Endothelial cell of umbilical vein (primary cell): ENCODE data around the gene PRKAG1. TPM values are rescaled to one million over a fixed set of nuclear protein-coding genes. Genes with fewer than 3 reads are reported as not detected.

Experiments
- BruUV-seq: library from RNA; stranded (reverse); fragments of 400-500 nt; replicated peaks from 2 replicates; lab custom pipeline; 2021; lab: Mats Ljungman, UMichigan
- CTCF ChIA-PET: fragments of 300-600, 350-600 bp; sonication (Branson Sonifier 250); formaldehyde crosslinking; loops from one replicate; lab custom pipeline; 2021; ENCODE audit warnings: antibody characterized with exemption, inconsistent platforms; lab: Charles Lee
- POLR2A ChIA-PET: fragments of 300-600, 350-600 bp; sonication (Branson Sonifier 250); formaldehyde crosslinking; loops from one replicate; lab custom pipeline; 2021; ENCODE audit warnings: antibody characterized with exemption, inconsistent platforms; lab: Charles Lee
- DNase-seq: peaks from one replicate; pipeline ENCODE4 v3.0.0-alpha.2; 2011; ENCODE audit warnings: low read depth, low spot score
- FAIRE-seq: peaks from 2 replicates; lab custom pipeline; 2011; peaks lifted over from hg19 to GRCh38; lab: Jason Lieb, UNC
- H2AFZ ChIP-seq: 2 replicates; pipeline ENCODE4 v1.6.0; 2012; ENCODE audit warnings: low read depth, low read length, control low read depth, inconsistent platforms
- H3K27ac ChIP-seq: 2 replicates; pipeline ENCODE4 v1.5.1; 2011; ENCODE audit warnings: low read depth, mild to moderate bottlenecking, control low read depth, low read length, moderate library complexity; ENCODE audit not compliant: insufficient read depth
- H3K27me3 ChIP-seq, 2 experiments: 2 replicates each; pipeline versions ENCODE4 v1.6.0 to v1.6.1; 2011; ENCODE audit warnings: low read length in 2 of 2, mixed read lengths in 1 of 2; ENCODE audit not compliant: control insufficient read depth in 2 of 2, insufficient read depth in 2 of 2
- H3K36me3 ChIP-seq, 2 experiments: 2 replicates in 1 of 2; 3 replicates in 1 of 2; pipeline ENCODE4 v1.5.1; 2011; ENCODE audit warnings: low read length in 2 of 2, mild to moderate bottlenecking in 1 of 2, moderate library complexity in 1 of 2; ENCODE audit not compliant: control insufficient read depth in 2 of 2, insufficient read depth in 2 of 2; ENCODE audit errors: extremely low read depth in 1 of 2
- H3K4me1 ChIP-seq: 3 replicates; pipeline ENCODE4 v1.5.1; 2011; ENCODE audit warnings: mild to moderate bottlenecking, low read length; ENCODE audit not compliant: control insufficient read depth, insufficient read depth; ENCODE audit errors: extremely low read depth
- H3K4me2 ChIP-seq: 2 replicates; pipeline ENCODE4 v1.6.1; 2011; ENCODE audit warnings: low read length, control low read depth, mixed read lengths; ENCODE audit not compliant: insufficient read depth
- H3K4me3 ChIP-seq, 3 experiments: fragments of 200-600 bp in 1 of 3; sonication (generic), shearing (Covaris generic) in 1 of 3; replicated peaks in 1 of 3; 2 replicates each; pipeline ENCODE4 v1.5.1; 2011 to 2016; ENCODE audit warnings: control low read depth in 3 of 3, low read length in 3 of 3, mild to moderate bottlenecking in 2 of 3, inconsistent platforms in 1 of 3, low read depth in 1 of 3, moderate library complexity in 1 of 3; ENCODE audit not compliant: insufficient read depth in 1 of 3
- H3K79me2 ChIP-seq: 2 replicates; pipeline ENCODE4 v1.6.0; 2012; ENCODE audit warnings: low read length, inconsistent platforms; ENCODE audit not compliant: control insufficient read depth, insufficient read depth
- H3K9ac ChIP-seq: replicated peaks from 2 replicates; pipeline ENCODE3; 2011; ENCODE audit warnings: low read length, control low read depth; ENCODE audit not compliant: insufficient read depth; ENCODE audit errors: extremely low read depth
- H3K9me1 ChIP-seq: replicated peaks from 3 replicates; pipeline ENCODE4 v1.6.0; 2011; ENCODE audit warnings: mild to moderate bottlenecking, low read length; ENCODE audit not compliant: control insufficient read depth, insufficient read depth; ENCODE audit errors: extremely low read depth
- H3K9me3 ChIP-seq: replicated peaks from 2 replicates; pipeline ENCODE4 v1.5.1; 2012; ENCODE audit warnings: low read length, inconsistent platforms; ENCODE audit not compliant: control insufficient read depth, insufficient read depth
- H4K20me1 ChIP-seq: replicated peaks from 2 replicates; pipeline ENCODE3; 2011; ENCODE audit warnings: mild to moderate bottlenecking, low read length; ENCODE audit not compliant: control insufficient read depth, insufficient read depth; ENCODE audit errors: extremely low read depth
- EZH2 ChIP-seq: IDR thresholded peaks from 2 replicates; pipeline ENCODE4 v1.6.1; 2012; ENCODE audit warnings: borderline replicate concordance, low read depth, mild to moderate bottlenecking, moderate library complexity, low read length, inconsistent platforms; ENCODE audit not compliant: severe bottlenecking
- GATA2 ChIP-seq: IDR thresholded peaks from 2 replicates; pipeline ENCODE4 v1.7.0; 2011; ENCODE audit warnings: low read depth, mild to moderate bottlenecking, moderate library complexity, mixed read lengths, low read length; ENCODE audit not compliant: insufficient read length, insufficient read depth
- MYC ChIP-seq: IDR thresholded peaks from one replicate; pipeline ENCODE4 v1.6.1; 2011; ENCODE audit warnings: mild to moderate bottlenecking, low read depth, low read length
- dilution Hi-C: fragments of 300-500 bp; cut with MboI; formaldehyde crosslinking; loops from one replicate; pipeline ENCODE4 v1.15.0; 2019; ENCODE audit warnings: low sequenced_read_pairs; ENCODE audit not compliant: extremely low pct_ligation_motif_present
- intact Hi-C: fragments of 100-400 bp; cut with micrococcal nuclease; formaldehyde crosslinking; loops from one replicate; pipeline ENCODE4 v1.10.0; 2022
- polyA plus RNA-seq, 4 experiments: library from polyadenylated mRNA; depleted of rRNA in 3 of 4; stranded (reverse) in 3 of 4; unstranded in 1 of 4; fragments of >200 nt; gene quantifications; 2 replicates each; pipeline versions ENCODE4 v1.2.1 to v1.2.3, GENCODE V29; 2011 to 2012; ENCODE audit warnings: missing spikeins in 1 of 4
- total RNA-seq: library from RNA; stranded (reverse); gene quantifications from 2 replicates; pipeline ENCODE4 v1.2.3, GENCODE V29; 2021
- TF ChIP-seq, protein P1 (sequence below): IDR thresholded peaks from 2 replicates; pipeline ENCODE4 v1.6.1; 2011; ENCODE audit not compliant: insufficient read depth, insufficient read length

The PRKAG1 gene
- total and polyA plus RNA-seq, 2 donors (not counting 3 experiments of a cell fraction or from before 2014, with no cell fraction given): 52.1 to 54.9 TPM

DNA sequence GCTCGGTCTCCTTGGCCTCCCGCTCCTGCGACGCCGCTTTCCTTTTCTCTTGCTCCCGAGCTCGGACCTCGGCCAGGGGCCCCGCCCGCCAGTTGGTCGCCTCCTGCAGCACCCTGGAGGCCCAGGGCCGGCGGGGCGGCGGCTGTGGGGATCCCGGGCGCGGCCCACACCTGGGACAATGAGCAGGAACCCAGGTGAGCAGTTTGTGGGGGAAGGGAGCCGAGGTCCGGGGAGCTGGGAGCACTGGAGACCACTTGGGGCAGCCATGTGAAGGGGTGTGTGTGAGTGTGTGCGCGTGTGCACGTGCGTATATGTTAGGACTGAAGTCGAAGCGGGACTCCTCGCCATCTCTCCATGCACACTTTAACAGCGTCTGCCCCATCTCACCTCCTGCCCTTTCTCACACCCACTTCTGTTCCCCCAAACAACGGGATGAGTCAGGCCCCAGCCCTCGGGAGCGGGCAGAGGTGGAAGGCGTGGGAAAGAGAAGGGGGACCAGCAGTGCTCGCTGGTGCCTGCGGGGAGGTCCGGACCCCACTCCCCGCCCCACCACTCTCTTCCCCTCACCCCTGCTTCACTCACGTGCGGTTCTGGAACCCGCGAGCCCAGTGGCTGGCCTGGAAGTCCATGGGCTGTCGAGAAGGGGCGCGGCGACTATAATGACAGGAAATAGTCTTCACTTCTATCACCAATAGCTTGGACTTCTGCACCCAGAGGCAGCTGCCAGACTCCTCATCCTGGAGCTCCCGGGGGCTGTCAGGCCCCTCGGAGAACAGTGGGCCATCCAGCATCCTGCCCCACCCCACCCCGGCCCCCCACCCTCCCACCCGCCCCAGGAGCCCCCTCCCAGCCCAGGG, 19.9 kb downstream of the PRKAG1 start:
- Histone ChIP-seq H3K27ac (no peak overlapping the region), H3K27me3 (peaks cover 12 to 16% of the 10 kb centered on the region in 2 experiments), H4K20me1 (no peaks in the 10 kb centered on the region), H3K4me3 (peak overlapping the region; percentile 12 to 27 (median 26)), H3K4me1 (peaks cover 11% of the 10 kb centered on the region), H2AFZ (peak overlapping the region; percentile 54), H3K4me2 (peak overlapping the region; percentile 47), H3K9me3 (no peaks in the 10 kb centered on the region), H3K79me2 (no peaks in the 10 kb centered on the region), H3K36me3 (peaks cover 5 to 15% of the 10 kb centered on the region in 2 experiments), H3K9ac (no peak overlapping the region), H3K9me1 (no peaks in the 10 kb centered on the region)
- POLR2A ChIA-PET: no interaction called here
- dilution Hi-C loops: no loop called here
- FAIRE-seq (peak; percentile 72), DNase-seq (no peak)
- CTCF ChIA-PET: interaction anchor here (1.1 to 10.5 kb wide), 9 partner anchors 10 to 131 kb away, joined by 3 to 175 read pairs (median 5); partner anchors contain the start of genes PRKAG1 and WNT1
- BruUV-seq: no TSS peak
- intact Hi-C loops: no loop called here
- TF ChIP-seq, protein P1, sequence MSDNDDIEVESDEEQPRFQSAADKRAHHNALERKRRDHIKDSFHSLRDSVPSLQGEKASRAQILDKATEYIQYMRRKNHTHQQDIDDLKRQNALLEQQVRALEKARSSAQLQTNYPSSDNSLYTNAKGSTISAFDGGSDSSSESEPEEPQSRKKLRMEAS: peak; percentile 59
- TF ChIP-seq GATA2: no peak
- TF ChIP-seq MYC: peak; percentile 35

DNA sequence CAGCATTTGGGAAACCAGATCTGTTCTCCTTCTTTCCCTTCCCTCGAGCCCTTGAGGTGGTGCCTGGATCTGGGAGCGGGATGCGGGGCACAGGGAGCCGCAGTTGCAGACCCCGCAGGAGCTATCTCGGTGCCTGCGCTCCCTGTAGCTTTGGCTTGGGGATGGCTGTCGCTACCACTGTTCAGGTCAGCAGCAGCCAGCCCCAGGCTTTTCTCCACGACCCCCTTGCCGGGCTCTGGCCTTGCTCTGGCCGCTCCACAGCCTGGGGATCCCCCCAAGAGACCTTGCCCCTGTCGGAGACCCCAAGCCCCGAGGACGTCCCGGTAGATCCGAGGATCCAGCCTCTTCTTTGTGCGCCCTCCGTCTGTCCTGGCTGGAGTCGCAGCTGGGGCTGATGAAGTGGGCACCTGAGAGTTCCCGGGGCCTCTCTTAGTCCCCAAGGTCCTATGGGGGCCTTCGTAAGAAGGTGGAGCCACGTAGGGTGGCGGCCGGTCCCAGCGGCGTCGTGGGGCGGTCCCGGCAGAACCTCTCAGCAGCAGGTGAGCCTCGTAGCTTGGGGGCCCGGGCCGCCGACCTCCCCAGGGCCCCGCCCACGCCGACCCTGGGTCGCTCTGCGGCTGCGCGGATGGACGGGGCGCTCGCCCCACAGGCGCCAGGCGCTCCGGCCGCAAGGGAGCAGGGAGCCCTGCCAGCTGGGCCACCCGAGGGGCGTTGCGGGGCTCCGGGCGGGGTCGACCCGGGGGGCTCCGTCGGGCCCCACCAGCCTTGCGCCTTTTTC, 20.7 kb downstream of the PRKAG1 start:
- peak; percentile 55 for FAIRE-seq
- peak overlapping the region; percentile 12 to 27 (median 26) for H3K4me3 ChIP-seq
- no peaks in the 10 kb centered on the region for H3K79me2 ChIP-seq
- peaks cover 17 to 24% of the 10 kb centered on the region in 2 experiments for H3K27me3 ChIP-seq
- peak overlapping the region; percentile 54 for H2AFZ ChIP-seq
- H3K4me1 ChIP-seq: peaks cover 11% of the 10 kb centered on the region
- no TSS peak for BruUV-seq
- no peaks in the 10 kb centered on the region for H3K9me1 ChIP-seq
- POLR2A ChIA-PET: no interaction called here
- no peaks in the 10 kb centered on the region for H3K9me3 ChIP-seq
- dilution Hi-C loops: no loop called here
- H3K36me3 ChIP-seq: peaks cover 5 to 8% of the 10 kb centered on the region in 2 experiments
- CTCF ChIA-PET: interaction anchor here (1.1 to 10.5 kb wide), 10 partner anchors 8 to 228 kb away, joined by 3 to 175 read pairs (median 16); partner anchors contain the start of genes PRKAG1 and WNT1
- no peak overlapping the region for H3K9ac ChIP-seq
- peak overlapping the region; percentile 47 for H3K4me2 ChIP-seq
- DNase-seq: no peak
- H3K27ac ChIP-seq: no peak overlapping the region
- H4K20me1 ChIP-seq: no peaks in the 10 kb centered on the region
- intact Hi-C loops: no loop called here
- TF ChIP-seq, protein P1: no peak
- peak; percentile 63 for TF ChIP-seq EZH2
